K562 (cell line): ENCODE measurements around the gene METRNL. TPM values are rescaled to one million over a fixed set of nuclear protein-coding genes. Genes with fewer than 3 reads are reported as not detected.
A peak's percentile ranks its signal among the peaks of the same experiment; 100 is the strongest.

Experiments
- CHD1 ChIP-seq: fragments of 200-600 bp; sonication (generic); IDR thresholded peaks from one replicate; pipeline ENCODE4 v1.6.1; 2012; ENCODE audit warnings: mild to moderate bottlenecking, moderate library complexity, low read length, inconsistent platforms
- CTBP1 ChIP-seq: fragments of 450-650 bp; IDR thresholded peaks from 2 replicates; pipeline ENCODE4 v1.6.1; 2016; ENCODE audit warnings: borderline replicate concordance
- CXXC5 ChIP-seq: fragments of 250-450 bp; sonication (Bioruptor Pico); IDR thresholded peaks from 2 replicates; pipeline ENCODE4 v1.8.0; 2022; ENCODE audit warnings: inconsistent platforms, mild to moderate bottlenecking, moderate library complexity
- HNRNPL ChIP-seq: fragments of 200-400 bp; formaldehyde crosslinking; IDR thresholded peaks from 2 replicates; pipeline ENCODE4 v1.6.1; 2017; ENCODE audit warnings: low read depth, mild to moderate bottlenecking, low read length
- HOMEZ ChIP-seq: fragments of 250-450 bp; sonication (Bioruptor Pico); IDR thresholded peaks from 2 replicates; pipeline ENCODE4 v1.4.0; 2020; ENCODE audit warnings: mild to moderate bottlenecking, moderate library complexity
- IRF2 ChIP-seq: sonication (generic); formaldehyde crosslinking; IDR thresholded peaks from 2 replicates; pipeline ENCODE4 v1.8.1; 2022; ENCODE audit warnings: mild to moderate bottlenecking, missing genetic modification reagents
- MBD1 ChIP-seq: fragments of 250-450 bp; sonication (Bioruptor Pico); IDR thresholded peaks from 2 replicates; pipeline ENCODE4 v1.8.0; 2022; ENCODE audit warnings: inconsistent platforms
- NFYB ChIP-seq: IDR thresholded peaks from 2 replicates; pipeline ENCODE4 v1.6.1; 2011; ENCODE audit warnings: mild to moderate bottlenecking, moderate library complexity; ENCODE audit not compliant: insufficient read length; ENCODE audit errors: extremely low read depth
- RBFOX2 ChIP-seq: fragments of 200-400 bp; formaldehyde crosslinking; IDR thresholded peaks from 2 replicates; pipeline ENCODE4 v1.6.1; 2017; ENCODE audit warnings: low read depth, mild to moderate bottlenecking, low read length, moderate library complexity
- SAFB ChIP-seq: fragments of 200-400 bp; formaldehyde crosslinking; IDR thresholded peaks from 2 replicates; pipeline ENCODE4 v1.6.1; 2017; ENCODE audit warnings: low read depth, low read length, borderline replicate concordance
- SMAD1 ChIP-seq: fragments of 150-350 bp; IDR thresholded peaks from 2 replicates; pipeline ENCODE4 v1.6.1; 2014; ENCODE audit warnings: low read length, low read depth; ENCODE audit not compliant: partially characterized antibody
- SMARCE1 ChIP-seq: fragments of 450-650 bp; IDR thresholded peaks from 2 replicates; pipeline ENCODE4 v1.7.1; 2016; ENCODE audit warnings: mild to moderate bottlenecking
- UBTF ChIP-seq, 2 experiments: IDR thresholded peaks; 2 replicates each; pipeline ENCODE4 v1.6.1; 2012; ENCODE audit warnings: improper control_type of control experiment in 2 of 2, low read depth in 2 of 2, low read length in 2 of 2, borderline replicate concordance in 1 of 2
- ZNF511 ChIP-seq: sonication (generic); formaldehyde crosslinking; IDR thresholded peaks from 2 replicates; pipeline ENCODE4 v1.8.0; 2022; ENCODE audit warnings: mild to moderate bottlenecking, missing genetic modification reagents
- ZNF740 ChIP-seq, 3 experiments: fragments of 200-800 bp in 1 of 3; sonication (Bioruptor generic) in 1 of 3; sonication (generic) in 1 of 3; formaldehyde crosslinking in 1 of 3; IDR thresholded peaks; 2 replicates each; pipeline versions ENCODE4 v1.6.1 to v1.8.0; 2016 to 2022; ENCODE audit warnings: mild to moderate bottlenecking in 2 of 3, missing compliant biosample characterization in 2 of 3, missing genetic modification characterization in 2 of 3, missing genetic modification reagents in 1 of 3
- polyA plus RNA-seq, 8 experiments: library from polyadenylated mRNA; depleted of rRNA in 4 of 8; stranded (reverse) in 5 of 8; unstranded in 3 of 8; fragments of >200 nt; fragmentation: Nextera tagmentation in 2 of 8; fragmentation: Illumina TruSeq in 1 of 8; extraction: Ambion mirVana in 2 of 8; extraction: Trizol in 1 of 8; gene quantifications; 2 replicates each; pipeline versions ENCODE4 v1.2.1 to v1.2.3, GENCODE V29; 2011 to 2014; ENCODE audit warnings: inconsistent platforms in 1 of 8, missing spikeins in 1 of 8
- total RNA-seq, 7 experiments: library from RNA; depleted of rRNA in 6 of 7; stranded (reverse); fragments of >200 nt in 6 of 7; fragmentation: Illumina TruSeq in 2 of 7; extraction: Trizol in 2 of 7; gene quantifications; 2 replicates each; pipeline versions ENCODE4 v1.2.1 to v1.2.3, GENCODE V29; 2011 to 2021; ENCODE audit warnings: low replicate concordance in 1 of 7

METRNL gene
- total and polyA plus RNA-seq, 9 of the 15 experiments (the other 6 are each of a cell fraction or from before 2014, with no cell fraction given): 0.17 to 31.8 (median 2.9) TPM

- TF ChIP-seq UBTF (IDR thresholded peaks at IDR 0.05; ENCODE audit: borderline replicate concordance in 1 of 2, low read depth in 2 of 2, low read length in 2 of 2) (0 out of 4 replicates have a peak, but pooled peaks of 1 of the 2 experiments have one; percentile 29), ZNF740 (CRISPR knock-in tag; IDR thresholded peaks at IDR 0.05) (no peak), ZNF740 (tag; IDR thresholded peaks at IDR 0.05) (peak in 1 of 2 experiments; percentile 72; a peak in 1 of 4 replicates), HNRNPL (0 out of 2 replicates have a peak, but pooled peaks have one; percentile 36), NFYB (no peak), ZNF511 (CRISPR knock-in tag) (no peak), RBFOX2 (peak; percentile 47), SMARCE1 (no peak), CTBP1 (0 out of 2 replicates have a peak, but pooled peaks have one; percentile 15), CHD1 (peak; percentile 66), CXXC5 (CRISPR knock-in tag) (0 out of 2 replicates have a peak, but pooled peaks have one; percentile 36), IRF2 (CRISPR knock-in tag) (no peak), MBD1 (CRISPR knock-in tag) (no peak), HOMEZ (CRISPR knock-in tag) (no peak), SMAD1 (no peak), SAFB (peak; percentile 28)
Measured at GRCh38 chr17:83079766-83080578, 563 bp downstream of the METRNL start (continued).
